ENCODE measurements around the gene TRIM65.
"Not testable (repeated sequence)": the region's sequence is repeated elsewhere in the genome, so short reads cannot be mapped to it uniquely, and the experiment has no call there.

TRIM65 gene

DNA sequence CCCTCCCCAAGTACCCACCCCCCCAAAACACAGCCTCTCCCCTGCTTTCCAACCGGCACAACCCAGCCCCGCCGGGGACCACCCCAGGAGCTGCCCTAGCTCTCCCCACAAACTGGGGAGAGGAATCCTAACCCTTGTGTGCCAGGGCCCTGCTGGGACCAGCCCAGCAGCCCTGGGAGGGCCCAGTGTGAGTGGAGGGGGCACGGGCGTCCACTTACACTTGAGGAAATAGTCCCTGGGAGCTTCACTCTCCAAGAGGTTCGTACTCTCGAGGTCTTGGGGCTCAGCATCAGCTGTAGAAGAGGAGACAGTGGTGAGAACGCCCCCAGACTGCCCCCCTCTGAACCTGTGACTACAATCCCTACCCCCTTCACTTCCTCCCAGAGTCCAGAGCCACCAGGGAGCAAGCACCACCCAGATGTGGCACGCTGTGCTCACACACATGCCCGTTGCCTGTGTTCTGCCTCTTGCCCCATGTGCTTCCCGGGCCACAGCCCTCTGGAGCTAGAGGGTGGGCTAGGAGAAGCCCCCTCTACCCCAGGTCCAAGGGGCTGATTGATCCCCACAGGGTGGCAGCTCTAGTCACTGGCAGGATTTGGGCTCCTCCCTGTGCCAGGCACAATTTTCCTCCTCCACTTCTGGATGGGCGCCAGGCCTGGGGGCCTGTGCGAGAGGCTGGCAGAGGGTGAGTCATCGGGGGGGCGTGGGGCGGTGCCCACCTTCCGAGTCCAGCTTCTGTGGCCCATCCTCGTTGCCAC is 21.4 kb downstream of the TRIM65 start:
- peak; percentile 58 for DNase-seq

DNA sequence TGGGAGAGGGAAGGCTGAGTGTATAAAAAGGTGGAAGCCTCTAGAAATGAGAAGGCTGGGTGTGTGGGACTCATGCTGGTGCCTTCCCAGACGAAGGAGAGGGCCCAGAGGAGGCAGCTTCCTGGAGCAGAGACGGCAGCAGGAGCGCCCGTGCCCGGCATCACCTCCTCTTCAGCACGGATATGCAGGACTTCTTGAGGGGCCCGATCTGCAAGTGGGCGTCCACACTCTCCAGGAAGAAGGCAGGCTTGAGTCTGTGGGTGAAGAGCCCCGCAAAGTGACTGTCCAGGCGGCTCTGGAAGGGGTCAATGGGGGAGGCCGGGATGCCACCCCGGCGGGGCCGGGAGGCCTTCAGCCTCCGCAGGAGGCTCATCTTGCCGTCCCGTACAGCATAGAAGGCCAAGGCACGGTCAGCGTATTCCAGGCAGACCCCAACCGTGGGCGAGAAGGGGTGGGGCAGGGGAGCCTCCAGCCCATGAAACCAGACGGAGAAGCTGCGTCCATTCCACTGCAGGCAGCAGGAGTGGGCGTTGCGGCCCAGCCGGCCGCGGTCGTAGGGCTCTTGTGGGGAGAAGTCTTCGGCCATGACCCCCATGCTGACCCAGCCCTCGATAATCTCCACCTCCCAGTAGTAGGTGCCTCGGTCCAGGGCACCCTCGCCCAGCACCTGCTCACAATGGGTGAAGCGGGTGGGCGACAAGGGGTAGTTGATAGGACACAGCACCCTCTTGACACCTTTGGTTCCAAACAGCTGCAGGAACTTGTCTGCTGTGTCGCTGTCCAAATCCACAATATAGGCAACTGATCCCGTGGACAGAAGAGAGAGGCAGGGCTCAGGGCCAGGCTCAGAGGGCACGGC is 22.2 kb downstream of the TRIM65 start:
- DNase-seq = no peak

DNA sequence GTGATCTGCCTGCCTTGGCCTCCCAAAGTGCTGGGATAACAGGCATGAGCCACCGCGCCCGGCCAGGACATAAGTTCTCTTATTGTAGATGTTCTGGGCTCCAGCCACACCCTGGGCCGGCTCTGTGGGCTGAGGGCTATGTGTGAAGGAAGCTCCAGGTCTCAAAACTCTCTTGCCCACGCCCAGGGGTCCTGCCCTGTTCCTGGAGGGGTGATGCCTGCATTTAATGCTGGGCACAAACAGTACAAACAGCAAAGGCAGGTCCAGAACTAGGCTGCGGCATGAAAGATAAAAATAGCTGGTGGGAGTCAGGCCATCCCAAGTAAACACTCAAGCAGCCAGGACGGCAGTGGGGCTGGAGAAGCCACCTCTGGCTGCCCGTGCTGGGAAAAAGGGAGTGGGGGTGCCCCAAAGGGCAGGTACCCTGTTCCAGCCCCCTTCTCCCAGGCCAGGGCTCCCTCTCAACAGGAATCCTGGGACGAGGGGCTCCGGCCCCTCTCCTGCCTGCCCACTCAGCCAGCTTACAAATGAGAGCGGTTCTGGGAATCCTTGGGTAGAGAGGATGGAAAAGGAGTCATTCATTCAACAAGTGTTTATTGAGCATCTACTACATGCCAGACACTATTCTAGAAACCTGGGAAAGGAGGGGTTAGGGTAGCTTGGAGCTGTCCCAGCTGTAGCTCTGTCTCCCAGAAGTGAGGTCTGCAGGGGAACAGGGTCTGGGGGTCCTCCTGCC is 23.0 kb downstream of the TRIM65 start:
- no peak for DNase-seq

DNA sequence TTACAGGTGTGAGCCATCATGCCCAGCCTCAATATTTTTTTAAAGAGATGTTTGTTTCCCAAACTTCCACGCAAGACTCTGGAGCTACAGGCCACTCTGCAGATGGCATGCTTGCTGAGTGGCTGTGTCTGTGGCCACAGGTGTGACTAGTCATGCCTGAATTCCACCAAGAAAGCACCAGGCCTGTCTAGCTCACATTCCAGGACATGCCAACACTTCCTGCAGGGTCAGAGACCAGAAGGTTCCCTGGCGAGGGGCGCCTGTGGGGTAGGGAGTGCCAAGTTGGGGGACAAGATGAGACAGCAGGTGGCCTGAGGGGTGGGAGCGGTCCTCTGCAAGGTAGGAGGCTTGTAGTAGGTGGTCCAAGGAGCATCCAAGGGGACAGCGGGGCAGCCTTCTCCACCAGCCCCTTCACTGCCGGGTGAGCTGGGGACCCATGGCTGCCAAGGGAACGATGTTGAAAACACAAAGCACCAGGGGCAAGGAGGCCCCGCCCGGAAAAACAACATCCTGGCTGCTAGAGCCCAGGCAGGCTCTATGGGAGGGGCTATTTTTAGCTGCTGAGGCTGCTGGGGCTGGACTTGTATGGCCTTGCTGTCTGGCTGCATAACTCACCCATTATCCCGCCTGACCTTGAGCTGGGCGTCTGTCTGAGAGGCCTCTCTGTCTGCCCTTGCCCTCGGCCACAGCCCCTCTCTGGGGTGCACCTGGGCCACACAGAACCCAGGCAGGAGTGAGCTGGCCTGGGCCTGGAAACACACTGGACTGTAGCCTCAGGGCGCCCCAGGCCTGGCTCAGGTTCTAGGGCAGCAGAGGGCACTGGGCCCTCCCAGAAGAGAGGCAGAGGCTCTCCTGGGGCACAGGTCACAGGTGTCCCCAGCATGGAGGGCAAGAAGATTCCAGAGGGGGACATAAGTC is 24.1 kb downstream of the TRIM65 start:
- DNase-seq = no peak

DNA sequence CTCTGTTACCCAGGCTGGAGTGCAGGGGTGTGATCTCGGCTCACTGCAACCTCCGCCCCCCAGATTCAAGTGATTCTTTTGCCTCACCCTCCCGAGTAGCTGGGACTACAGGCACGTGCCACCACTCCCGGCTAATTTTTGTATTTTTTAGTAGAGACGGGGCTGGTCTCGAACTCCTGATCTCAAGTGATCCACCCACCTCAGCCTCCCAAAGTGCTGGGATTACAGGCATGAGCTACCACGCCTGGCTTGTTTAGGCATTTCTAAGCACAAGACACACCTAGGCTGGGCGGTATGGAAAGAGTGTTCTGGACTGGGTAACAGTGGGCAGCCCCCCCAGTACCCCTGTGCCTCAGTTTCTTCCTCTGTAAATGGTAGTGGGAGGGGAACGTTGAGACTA is 26.5 kb downstream of the TRIM65 start:
- DNase-seq = not testable (repeated sequence)

DNA sequence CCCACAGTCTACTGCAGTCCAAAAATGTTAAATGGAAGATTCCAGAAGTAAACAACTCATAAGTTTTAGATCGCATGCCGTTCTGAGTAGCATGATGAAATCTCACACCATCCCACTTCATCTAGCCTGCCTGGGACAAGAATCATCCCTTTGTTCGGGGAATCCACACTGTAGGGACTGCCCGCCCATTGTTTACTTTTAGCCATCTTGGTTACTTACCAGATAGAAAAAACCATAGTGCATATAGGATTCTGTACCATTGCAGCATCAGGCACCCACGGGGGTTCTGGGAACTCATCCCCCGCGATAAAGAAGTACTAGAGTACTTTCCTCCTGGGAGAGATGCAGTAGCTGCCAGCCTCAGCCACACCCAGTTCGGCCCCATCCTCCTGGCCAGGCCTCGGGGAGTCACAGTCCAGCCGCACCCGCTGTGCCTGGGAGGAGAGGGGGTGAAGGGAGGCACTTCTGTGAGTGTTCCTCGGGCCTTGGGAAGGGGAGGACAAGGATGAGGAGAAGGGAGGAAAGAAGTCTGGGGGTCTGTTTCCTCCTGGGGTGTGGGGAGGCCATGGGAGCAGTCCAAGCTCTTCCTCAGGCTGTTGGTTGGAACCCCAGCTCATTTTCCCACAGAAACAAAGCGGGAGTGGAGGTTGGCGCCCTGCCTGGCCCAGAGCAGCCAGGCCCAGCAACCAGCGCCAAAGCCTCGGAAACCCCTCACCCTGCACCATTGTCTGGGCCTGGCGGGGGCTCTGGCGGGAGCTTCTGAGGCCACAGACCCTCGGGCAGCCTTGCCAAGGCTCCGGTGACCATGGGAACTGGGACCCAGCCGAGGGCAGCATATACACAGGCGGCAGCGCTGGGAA is 27.2 kb downstream of the TRIM65 start:
- DNase-seq = no peak

DNA sequence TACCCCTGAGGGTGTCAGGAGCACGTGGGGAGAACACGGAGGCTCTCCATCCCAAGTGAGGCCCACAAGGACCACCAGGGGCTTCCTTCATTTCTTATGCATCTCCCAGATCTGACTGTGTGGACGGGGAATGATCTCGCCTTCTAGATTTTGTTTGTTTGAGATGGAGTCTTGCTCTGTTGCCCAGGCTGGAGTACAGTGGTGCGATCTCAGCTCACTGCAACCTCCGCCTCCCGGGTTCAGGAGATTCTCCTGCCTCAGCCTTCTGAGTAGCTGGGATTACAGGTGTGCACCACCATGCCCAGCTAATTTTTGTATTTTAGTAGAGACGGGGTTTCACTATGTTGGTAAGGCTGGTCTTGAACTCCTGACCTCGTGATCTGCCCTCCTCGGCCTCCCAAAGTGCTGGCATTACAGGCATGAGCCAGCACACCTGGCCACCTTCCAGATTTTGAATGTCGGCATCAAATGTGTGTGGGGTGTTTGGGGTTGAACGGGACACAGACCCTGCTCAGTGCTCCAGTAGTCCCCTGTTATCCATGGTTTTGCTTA is 27.9 kb downstream of the TRIM65 start:
- not testable (repeated sequence) for DNase-seq

DNA sequence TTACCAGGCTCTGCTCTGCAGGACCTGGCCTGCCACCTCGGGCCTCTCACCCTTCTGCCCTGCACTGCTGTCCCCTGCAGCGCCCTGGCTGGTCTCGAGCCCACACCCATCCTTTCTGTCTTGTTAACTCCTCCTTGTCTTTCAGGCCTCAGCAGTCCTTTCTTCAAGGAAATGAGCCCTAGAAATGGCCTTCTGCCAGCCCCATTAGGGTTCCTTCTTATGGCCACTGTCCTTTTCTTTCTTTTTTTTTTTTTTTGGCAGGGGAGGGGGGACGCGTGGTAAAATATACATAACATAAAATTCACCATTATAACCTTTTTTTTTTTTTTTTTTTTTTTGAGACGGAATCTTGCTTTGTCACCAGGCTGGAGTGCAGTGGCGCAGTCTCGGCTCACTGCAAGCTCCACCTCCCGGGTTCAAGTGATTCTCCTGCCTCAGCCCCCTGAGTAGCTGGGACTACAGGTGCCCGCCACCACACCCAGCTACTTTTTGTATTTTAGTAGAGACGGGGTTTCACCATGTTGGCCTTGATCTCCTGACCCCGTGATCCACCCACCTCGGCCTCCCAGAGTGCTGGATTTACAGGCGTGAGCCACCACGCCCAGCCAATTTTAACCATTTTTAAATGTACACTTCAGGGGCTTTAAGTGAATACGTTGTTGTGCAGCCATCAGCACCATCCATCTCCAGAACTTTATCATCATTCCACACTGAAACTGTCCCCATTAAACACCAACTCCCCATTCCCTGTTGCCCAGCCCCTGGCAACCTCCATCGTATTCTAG is 31.2 kb downstream of the TRIM65 start:
- not testable (repeated sequence) for DNase-seq

DNA sequence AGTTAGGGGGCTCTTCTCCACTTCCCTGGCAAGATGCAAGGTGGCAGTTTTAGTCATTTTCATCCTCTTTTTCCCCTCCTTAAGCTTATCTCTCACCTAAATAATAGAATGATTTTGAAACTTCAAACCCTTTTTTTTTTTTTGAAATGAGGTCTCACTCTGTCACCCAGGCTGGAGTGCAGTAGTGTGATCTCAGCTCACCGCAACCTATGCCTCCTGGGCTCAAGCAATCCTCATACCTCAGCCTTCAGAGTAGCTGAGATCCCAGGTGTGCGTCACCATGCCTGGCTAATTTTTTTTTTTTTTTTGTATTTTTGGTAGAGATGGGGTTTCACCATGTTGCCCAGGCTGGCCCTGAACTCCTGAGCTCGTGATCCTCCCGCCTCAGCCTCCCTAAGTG is 31.9 kb downstream of the TRIM65 start:
- DNase-seq = not testable (repeated sequence)

DNA sequence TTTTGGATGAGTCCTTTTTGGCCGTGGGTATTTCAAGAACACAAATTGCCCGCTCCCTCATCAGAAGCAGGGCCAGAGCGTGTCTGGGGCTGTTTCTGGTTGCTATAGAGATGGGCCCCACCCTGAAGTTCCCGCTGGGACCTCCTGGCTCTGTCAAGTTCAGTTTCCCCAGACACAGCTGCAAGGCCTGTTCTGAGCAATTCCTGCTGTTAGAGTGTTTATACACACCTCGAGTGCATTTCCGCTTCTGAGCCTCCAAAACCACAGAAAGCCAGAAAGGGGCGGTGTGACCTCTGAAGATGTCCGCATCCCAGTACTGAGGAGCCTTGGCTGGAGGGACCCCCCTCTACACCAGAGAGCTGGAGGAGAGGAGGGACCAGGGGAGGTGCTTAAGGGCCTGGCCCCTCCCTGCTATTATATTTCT is 32.3 kb downstream of the TRIM65 start:
- no peak for DNase-seq

DNA sequence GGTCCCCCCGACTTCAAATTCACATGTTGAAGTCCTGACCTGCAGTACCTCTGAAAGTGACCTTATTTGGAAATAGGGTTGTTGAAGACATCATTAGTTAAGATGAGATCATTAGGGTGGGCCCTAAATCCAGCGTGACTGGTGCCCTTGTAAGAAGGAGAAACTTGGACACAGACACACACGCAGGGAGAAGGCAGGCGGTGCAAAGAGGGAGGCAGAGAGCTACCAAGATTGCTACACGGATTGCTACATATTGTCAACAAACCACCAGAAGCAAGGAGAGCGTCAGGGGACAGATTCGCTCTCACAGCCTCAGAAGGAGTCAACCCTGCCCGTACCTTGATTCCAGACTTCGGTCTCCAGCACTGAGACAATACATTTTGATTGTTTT is 34.8 kb downstream of the TRIM65 start:
- DNase-seq = no peak

DNA sequence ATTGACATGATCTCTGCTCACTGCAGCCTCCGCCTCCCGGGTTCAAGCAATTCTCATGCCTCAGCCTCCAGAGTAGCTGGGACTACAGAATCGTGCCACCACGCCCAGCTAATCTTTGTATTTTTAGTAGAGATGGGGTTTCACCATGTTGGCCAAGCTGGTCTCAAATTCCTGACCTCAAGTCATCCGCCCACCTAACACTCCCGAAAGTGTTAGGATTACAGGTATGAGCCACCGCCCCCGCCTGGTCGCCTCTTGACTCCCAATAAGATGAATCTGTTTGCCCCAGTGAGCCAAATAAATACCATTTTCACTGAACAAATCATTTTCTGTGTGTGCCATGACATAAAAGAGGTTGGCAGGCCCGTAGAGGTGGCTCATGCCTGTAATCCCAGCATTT is 37.4 kb downstream of the TRIM65 start:
- not testable (repeated sequence) for DNase-seq

DNA sequence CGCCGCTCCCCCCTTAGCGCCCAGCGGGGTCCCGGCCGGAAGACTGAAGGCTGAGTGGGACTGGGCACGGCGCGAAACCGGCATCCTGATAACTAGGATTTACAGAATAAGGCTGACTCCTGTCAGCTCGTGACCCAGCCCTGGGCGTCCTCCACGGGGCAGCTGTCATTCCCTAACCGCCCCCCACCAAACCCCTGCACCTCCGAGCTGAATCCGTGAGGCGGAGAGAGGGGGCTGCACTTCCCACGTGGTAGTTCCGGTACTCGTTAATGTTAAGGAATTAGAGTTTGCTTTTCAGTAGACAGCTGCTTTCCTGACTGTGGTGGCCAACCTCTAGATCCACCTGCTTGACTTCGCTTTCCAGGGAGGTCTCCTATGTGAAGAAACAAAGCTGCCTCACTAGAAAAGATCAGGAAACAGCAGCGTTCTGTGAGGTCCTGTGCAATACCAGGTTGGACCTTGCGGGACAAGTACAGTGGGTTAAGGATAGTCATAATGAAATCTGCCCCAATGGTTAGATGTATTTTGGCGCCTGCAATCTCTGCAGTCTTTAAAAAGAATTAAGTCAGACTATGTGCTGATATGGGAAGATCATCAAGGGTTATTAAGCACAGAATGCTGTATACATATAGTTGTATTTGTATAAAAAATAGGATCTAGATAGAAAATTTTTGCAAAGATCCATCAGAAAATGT is 40.5 kb downstream of the TRIM65 start:
- peak; percentile 82 for DNase-seq

DNA sequence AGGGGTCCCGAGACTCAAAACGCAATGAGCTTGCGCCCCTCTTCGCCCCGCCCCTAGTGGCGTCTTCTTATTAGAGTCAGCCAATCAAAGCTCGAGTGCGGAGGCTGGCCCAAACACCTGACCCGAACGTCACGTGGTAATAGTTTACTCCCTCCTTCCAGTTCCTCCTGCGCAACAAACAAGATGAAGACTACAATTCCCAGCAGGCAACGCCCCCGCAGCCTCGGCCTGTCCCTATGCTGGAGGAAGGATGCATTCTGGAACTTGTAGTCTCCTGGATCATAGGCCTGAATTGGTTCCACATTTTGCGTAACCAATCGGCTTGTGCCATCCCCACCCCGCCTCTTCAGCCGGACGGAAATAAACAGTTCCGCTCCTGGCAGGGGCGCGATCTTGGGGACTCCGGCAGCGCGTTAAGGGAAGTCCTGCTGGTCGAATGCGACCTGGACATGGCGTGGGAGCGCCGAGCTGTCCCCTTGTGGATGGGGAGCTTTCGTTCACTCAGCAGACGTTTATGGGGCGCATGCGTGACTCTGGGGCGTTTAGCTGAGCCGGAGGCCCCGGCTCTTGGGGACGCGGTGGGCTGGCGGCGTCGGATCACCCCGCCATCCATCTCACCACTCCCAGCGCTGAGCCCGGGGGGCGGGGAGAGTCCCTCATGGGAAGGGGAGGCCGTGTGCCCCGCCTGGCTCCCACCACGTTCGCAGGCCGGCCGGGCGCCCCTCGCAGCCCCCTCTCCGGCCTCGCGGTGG is 41.3 kb downstream of the TRIM65 start, which contains the start of gene WBP2:
Gene WBP2 (minus strand): TSS at position 26 of the 752 bp plus-strand sequence. CDS start 38 bp downstream, outside the sequence.
- peak; percentile 95 for DNase-seq

DNA sequence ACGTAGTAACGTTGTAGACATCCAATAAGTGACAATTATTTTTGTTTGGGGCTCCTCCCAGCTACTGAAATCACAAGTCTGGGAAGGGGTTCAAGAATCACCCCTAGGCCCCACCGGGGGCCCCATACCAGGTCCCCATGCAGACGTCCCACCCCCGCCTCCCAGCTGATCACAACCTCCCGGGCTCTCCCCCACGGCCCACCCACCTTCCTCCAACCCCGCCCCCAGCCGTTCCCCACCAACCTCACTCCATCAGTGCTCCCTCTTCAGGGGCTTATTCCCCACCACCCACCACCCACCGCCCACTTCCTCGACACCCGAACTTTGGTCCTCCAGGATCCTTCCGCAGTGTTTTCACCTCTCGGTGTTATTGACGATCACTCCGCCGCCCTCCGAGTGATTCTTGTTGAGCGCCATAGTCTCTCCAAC is 41.9 kb downstream of the TRIM65 start:
- DNase-seq = no peak

DNA sequence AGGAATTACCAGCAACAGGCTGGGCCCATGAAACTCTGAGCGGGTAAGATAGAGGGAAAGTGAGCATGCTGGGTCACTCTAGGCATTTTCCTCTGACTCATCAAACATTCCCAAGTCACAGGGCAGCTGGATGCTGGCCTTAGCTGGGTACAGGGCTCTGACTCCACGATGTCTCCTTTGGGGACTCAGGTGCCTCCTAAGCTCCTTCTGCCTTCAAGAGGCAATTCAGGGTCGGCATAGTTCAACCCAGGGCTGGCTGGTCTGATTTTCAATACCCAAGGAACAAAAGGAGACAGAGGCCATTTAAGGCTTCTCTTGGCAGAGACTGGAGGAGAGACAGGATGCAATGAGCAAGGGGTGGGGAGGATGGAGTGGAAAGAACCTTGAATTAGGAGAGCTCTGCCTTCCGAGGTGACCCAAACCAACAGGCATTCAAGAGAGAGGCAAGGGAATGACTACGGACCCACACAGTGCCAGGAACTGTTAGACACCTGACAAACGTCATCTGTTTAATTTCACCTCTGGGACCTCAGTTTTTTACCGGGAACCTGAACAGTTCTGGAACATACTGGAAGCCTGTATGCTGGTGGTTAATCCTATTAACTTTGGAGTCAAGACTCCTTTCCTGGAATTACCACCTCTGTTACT is 42.5 kb downstream of the TRIM65 start:
- no peak for DNase-seq

DNA sequence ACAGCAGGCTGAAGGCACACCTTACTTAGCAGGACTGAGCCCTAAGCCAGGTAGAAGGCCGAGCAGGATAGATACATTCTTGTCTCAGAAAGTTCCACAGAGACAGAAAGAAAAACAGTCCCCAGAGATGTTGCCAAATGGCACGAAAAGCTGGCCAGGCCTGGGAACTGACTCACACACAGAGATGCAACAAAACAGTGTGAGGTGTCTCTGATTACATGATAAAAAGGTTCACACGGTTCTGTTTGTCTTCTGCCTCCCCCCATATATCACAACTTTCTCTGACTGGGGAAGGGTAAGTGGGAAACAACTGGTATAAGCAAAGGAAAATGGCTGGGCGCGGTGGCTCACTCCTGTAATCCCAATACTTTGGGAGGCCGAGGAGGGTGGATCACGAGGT is 43.3 kb downstream of the TRIM65 start:
- no peak for DNase-seq

DNA sequence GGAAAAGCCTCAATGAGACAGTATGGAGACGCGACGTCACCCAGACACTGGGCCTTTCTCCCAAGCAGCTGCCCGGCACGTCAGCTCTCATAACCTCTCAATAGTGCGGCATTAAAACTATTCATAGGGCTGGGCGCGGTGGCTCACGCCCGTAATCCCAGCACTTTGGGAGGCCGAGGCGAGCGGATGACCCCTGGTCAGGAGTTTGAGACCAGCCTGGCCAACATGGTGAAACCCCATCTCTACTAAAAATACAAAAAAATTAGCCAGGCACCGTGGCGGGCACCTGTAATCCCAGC is 45.1 kb downstream of the TRIM65 start:
- DNase-seq = not testable (repeated sequence)
